ENCODE measurements around the gene ARF6.

- TF ChIP-seq, protein P1, sequence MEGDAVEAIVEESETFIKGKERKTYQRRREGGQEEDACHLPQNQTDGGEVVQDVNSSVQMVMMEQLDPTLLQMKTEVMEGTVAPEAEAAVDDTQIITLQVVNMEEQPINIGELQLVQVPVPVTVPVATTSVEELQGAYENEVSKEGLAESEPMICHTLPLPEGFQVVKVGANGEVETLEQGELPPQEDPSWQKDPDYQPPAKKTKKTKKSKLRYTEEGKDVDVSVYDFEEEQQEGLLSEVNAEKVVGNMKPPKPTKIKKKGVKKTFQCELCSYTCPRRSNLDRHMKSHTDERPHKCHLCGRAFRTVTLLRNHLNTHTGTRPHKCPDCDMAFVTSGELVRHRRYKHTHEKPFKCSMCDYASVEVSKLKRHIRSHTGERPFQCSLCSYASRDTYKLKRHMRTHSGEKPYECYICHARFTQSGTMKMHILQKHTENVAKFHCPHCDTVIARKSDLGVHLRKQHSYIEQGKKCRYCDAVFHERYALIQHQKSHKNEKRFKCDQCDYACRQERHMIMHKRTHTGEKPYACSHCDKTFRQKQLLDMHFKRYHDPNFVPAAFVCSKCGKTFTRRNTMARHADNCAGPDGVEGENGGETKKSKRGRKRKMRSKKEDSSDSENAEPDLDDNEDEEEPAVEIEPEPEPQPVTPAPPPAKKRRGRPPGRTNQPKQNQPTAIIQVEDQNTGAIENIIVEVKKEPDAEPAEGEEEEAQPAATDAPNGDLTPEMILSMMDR (IDR thresholded peaks at IDR 0.05) = no peak
- no peak for TF ChIP-seq EP300 (IDR thresholded peaks at IDR 0.05)
These were observed 40.8 kb downstream of the ARF6 start for GRCh38 chr14:49933704-49934103.
